Stimulated activated CD8-positive, alpha-beta memory T cell treated with anti-CD3 and anti-CD28 coated beads, Interleukin-15, amount 100 ng/mL, for 4 hours (primary cell): Measurements from ENCODE around the gene NPIPB13.
"Not testable (repeated sequence)": the region's sequence is repeated elsewhere in the genome, so short reads cannot be mapped to it uniquely, and the experiment has no call there.

Source experiments
- DNase-seq, 2 donors: peaks; one replicate each; pipeline ENCODE4 v3.0.0-alpha.2; 2020; ENCODE audit warnings: low read depth in 2 of 2

The NPIPB13 gene

GRCh38 chr16:30248379-30248778, at the start of gene NPIPB13:
Gene NPIPB13, minus strand, starts transcription at chr16:30248479. Its CDS starts 2,906 bp downstream, at chr16:30245573.
- not testable (repeated sequence) for DNase-seq

DNA sequence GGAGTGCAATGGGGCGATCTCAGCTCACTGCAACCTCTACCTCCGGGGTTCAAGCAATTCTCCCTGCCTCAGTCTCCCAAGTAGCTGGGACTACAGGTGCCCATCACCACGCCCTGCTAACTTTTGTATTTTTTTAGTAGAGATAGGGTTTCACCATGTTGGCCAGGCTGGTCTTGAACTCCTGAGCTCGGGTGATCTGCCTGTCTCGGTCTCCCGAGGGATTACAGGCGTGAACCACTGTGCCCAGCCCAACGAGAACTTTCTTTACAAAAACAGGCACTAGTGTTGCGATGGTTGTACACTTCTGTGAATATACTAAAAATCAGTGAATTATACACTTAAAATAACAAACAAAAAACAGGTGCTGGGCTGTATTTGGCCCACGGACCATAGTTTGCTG, 34.1 kb upstream of the NPIPB13 start:
- DNase-seq = not testable (repeated sequence)

- DNase-seq = not testable (repeated sequence)
Measured at GRCh38 chr16:30278523-30278922, 30.2 kb upstream of the NPIPB13 start.

GRCh38 chr16:30217082-30217481, 31.2 kb downstream of the NPIPB13 start:
- DNase-seq = not testable (repeated sequence)

GRCh38 chr16:30211414-30211813, 36.9 kb downstream of the NPIPB13 start:
- DNase-seq = not testable (repeated sequence)

GRCh38 chr16:30209032-30209431, 39.2 kb downstream of the NPIPB13 start:
- not testable (repeated sequence) for DNase-seq

GRCh38 chr16:30207063-30207704, 41.1 kb downstream of the NPIPB13 start:
- DNase-seq = not testable (repeated sequence)

GRCh38 chr16:30206252-30206651, 42.0 kb downstream of the NPIPB13 start:
- not testable (repeated sequence) for DNase-seq

DNA sequence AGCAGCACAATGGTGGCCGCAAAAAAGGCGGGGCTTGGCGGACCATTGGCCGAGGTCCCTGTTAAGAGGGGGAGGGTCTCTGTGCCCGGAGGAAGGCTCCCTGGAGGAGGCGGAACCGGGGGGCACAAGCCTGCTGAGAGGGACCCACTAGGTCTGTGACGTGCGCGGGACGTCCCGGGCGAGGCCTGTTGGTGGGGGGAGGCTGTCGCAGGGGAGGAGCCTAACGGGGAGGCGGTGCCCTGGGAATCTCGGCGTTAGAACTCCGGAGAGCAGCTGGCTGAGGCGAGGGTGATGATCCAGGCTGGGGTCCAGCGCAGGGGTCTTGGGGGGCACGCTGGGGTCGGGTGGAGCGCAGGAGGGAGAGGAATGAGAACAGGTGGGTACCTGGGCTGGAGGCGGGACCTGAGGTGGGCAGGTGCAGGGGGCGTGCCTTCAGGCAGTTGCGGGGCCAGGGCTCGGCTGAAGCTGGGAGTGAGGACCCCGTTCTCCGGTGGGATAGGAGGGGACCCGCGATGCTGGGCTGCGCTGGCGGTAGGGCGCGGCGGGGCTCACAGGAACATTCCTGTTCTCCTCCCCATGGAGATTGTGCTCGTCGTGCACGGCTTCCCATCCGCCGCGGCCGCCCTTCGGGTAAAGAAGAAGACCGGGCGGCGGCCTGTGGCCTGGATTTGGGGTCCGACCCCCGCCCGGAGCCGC, 42.6 kb downstream of the NPIPB13 start:
- not testable (repeated sequence) for DNase-seq

DNA sequence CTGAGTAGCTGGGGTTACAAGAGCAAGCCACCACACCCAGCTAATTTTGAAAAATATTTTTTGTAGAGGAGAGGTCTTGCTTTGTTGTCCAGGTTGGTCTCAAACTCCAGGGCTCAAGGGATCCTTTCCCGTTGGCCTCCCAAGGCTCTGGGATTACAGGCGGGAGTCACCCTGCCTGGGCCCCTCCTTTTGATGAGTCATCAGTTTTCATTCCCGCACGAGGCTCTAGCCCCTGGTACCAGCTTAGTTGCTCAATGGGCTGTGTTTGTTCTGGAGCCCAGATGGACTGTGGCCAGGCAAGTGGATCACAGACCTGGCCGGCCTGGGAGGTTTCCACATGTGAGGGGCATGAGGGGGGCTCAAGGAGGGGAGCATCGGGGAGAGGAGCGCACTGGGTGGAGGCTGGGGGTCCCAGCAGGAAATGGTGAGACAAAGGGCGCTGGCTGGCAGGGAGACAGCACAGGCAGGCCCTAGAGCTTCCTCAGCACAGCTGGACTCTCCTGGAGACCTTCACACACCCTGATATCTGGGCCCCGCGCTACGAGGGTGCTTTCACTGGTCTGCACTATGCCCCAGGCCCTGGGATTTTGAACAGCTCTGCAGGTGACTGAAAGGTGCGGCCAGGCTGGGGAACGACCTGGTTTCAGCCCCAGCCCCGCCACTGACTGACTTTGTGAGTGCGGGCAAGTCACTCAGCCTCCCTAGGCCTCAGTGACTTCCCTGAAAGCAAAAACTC, 48.5 kb downstream of the NPIPB13 start:
- not testable (repeated sequence) for DNase-seq

- DNase-seq = not testable (repeated sequence)
Measured at GRCh38 chr16:30199049-30199448, 49.2 kb downstream of the NPIPB13 start, which contains the start of gene SULT1A3. Gene SULT1A3, plus strand, starts transcription at chr16:30199255. Its CDS starts 1,474 bp downstream, at chr16:30200729.
